HCT116 (cell line): ENCODE measurements around the gene RABEPK.

Source experiments
- POLR2A ChIP-seq: IDR thresholded peaks from 2 replicates; pipeline ENCODE4 v1.7.0; 2011; ENCODE audit warnings: borderline replicate concordance; ENCODE audit not compliant: insufficient read depth, insufficient read length; ENCODE audit errors: extremely low read depth
- SIN3A ChIP-seq: IDR thresholded peaks from 2 replicates; pipeline ENCODE4 v1.6.1; 2012; ENCODE audit warnings: low read depth
- YY1 ChIP-seq: IDR thresholded peaks from 2 replicates; pipeline ENCODE4 v1.6.1; 2011; ENCODE audit warnings: low read length, low read depth, moderate library complexity, mild to moderate bottlenecking; ENCODE audit not compliant: insufficient replicate concordance; ENCODE audit errors: extremely low read depth
- ZFX ChIP-seq: fragments of 450-650 bp; IDR thresholded peaks from 2 replicates; pipeline ENCODE4 v1.6.1; 2017
- TF ChIP-seq, protein P1 (sequence below), 3 experiments: fragments of 200-600 bp in 1 of 3; sonication (generic) in 1 of 3; IDR thresholded peaks in 2 of 3; conservative IDR thresholded peaks in 1 of 3; 2 replicates each; pipeline ENCODE4 v1.5.1; 2012 to 2017; ENCODE audit warnings: low read depth in 2 of 3, low read length in 2 of 3, antibody characterized with exemption in 1 of 3, borderline replicate concordance in 1 of 3, control low read depth in 1 of 3, mild to moderate bottlenecking in 1 of 3, mixed read lengths in 1 of 3, mixed run types in 1 of 3, moderate library complexity in 1 of 3; ENCODE audit not compliant: insufficient read depth in 1 of 3

DNA sequence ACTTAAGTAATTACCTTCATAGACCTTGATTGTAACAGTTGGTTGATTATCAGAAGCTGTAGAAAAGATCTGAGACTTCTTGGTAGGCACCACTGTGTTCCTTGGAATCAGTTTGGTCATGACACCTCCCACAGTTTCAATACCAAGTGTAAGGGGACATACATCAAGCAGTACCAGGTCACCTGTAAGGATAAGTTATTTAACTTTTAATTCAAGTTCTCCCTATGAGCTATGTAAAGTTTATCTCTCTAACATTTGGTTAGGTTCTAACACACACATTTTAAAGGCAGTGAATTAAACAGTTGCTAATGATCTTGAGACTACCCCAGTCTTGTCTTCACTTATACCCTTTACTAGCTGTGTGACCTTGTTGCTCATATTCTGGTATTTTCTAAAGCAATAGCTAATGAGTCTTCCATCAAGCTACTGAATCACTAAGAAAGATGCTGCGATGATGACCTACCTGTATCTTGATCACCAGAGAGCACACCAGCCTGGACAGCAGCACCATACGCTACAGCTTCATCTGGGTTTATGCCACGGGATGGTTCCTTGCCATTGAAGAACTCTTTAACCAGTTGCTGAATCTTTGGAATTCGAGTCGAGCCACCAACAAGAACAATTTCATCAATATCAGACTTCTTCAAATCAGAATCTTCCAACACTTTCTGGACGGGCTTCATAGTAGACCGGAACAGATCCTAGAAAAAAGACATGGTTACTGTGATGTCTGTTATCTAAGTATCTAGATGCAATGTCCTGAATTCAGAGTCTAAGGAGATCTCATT lies 38.0 kb downstream of the RABEPK start:
- TF ChIP-seq, protein P1, sequence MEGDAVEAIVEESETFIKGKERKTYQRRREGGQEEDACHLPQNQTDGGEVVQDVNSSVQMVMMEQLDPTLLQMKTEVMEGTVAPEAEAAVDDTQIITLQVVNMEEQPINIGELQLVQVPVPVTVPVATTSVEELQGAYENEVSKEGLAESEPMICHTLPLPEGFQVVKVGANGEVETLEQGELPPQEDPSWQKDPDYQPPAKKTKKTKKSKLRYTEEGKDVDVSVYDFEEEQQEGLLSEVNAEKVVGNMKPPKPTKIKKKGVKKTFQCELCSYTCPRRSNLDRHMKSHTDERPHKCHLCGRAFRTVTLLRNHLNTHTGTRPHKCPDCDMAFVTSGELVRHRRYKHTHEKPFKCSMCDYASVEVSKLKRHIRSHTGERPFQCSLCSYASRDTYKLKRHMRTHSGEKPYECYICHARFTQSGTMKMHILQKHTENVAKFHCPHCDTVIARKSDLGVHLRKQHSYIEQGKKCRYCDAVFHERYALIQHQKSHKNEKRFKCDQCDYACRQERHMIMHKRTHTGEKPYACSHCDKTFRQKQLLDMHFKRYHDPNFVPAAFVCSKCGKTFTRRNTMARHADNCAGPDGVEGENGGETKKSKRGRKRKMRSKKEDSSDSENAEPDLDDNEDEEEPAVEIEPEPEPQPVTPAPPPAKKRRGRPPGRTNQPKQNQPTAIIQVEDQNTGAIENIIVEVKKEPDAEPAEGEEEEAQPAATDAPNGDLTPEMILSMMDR (IDR thresholded peaks at IDR 0.05 in 2 of 3, conservative IDR thresholded peaks at IDR 0.05 in 1 of 3; ENCODE audit: borderline replicate concordance in 1 of 3, insufficient read depth in 1 of 3, low read depth in 2 of 3, low read length in 2 of 3): no peak
- no peak for TF ChIP-seq YY1
- TF ChIP-seq POLR2A: no peak
- no peak for TF ChIP-seq ZFX
- no peak for TF ChIP-seq SIN3A
